PC-9 (cell line): Measurements from ENCODE around the gene CCDC24.

Experiments used
- EZH2 ChIP-seq: fragments of 200-600 bp; sonication (generic); IDR thresholded peaks from 2 replicates; pipeline ENCODE4 v1.8.0; 2017; ENCODE audit warnings: antibody characterized with exemption, low read depth
- TF ChIP-seq, protein P1 (sequence below): fragments of 200-600 bp; sonication (generic); conservative IDR thresholded peaks from 2 replicates; pipeline ENCODE4 v1.6.1; 2017; ENCODE audit warnings: mixed run types, antibody characterized with exemption, mild to moderate bottlenecking, moderate library complexity

DNA sequence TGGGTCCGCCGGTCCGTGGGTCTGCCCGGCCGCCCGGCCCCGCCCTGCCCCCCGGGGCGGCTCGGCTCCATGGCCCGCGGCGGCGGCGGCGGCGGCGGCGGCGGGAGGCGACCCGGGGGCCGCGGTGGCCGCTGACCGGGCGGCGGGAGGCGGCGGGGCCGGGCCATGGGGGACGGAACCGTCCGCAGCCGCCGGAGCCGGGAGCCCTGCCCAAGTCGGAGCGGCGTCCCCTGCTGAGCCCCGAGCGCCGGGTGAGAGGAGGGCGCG, 12.2 kb upstream of the CCDC24 start:
- TF ChIP-seq, protein P1, sequence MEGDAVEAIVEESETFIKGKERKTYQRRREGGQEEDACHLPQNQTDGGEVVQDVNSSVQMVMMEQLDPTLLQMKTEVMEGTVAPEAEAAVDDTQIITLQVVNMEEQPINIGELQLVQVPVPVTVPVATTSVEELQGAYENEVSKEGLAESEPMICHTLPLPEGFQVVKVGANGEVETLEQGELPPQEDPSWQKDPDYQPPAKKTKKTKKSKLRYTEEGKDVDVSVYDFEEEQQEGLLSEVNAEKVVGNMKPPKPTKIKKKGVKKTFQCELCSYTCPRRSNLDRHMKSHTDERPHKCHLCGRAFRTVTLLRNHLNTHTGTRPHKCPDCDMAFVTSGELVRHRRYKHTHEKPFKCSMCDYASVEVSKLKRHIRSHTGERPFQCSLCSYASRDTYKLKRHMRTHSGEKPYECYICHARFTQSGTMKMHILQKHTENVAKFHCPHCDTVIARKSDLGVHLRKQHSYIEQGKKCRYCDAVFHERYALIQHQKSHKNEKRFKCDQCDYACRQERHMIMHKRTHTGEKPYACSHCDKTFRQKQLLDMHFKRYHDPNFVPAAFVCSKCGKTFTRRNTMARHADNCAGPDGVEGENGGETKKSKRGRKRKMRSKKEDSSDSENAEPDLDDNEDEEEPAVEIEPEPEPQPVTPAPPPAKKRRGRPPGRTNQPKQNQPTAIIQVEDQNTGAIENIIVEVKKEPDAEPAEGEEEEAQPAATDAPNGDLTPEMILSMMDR, result no peak
- TF ChIP-seq EZH2, result no peak
